ENCODE results near the gene GGNBP2.

GGNBP2 gene

DNA sequence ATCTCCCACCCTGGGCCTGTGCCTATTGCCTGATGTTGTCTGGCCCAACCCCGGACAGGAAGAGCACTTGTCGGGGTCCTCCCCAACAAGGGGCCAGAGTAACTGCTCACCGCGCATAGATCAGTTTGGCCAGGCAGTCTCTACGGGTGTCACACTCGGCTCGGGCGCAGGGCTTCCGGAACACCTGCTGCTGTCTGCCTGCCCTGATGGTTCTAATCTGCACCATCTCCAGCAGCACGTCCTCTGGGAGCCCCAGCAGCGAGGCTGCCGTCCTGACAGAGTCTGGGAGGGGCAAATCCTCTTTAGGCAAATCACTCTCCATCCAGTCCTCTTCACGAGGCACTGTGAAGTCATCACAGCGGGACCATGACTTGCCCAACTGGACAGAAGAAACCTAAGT is 34.1 kb upstream of the GGNBP2 start:
- Histone ChIP-seq H3F3A (ENCODE audit: low read depth) (no peaks in the 10 kb centered on the region), H3K9me3 (ENCODE audit: insufficient read depth, low read depth, low read length) (no peaks in the 10 kb centered on the region), H3K79me2 (ENCODE audit: insufficient read depth, low read length) (no peaks in the 10 kb centered on the region), H2AFZ (ENCODE audit: low read length) (no peak overlapping the region), H3K9ac (ENCODE audit: low read depth, low read length, poor library complexity, severe bottlenecking) (no peak overlapping the region), H4K20me1 (ENCODE audit: insufficient read depth, low read length, poor library complexity, severe bottlenecking) (no peaks in the 10 kb centered on the region), H3K4me2 (ENCODE audit: low read depth, low read length, poor library complexity, severe bottlenecking) (no peak overlapping the region), H3K9me2 (replicated peaks; ENCODE audit: low read depth, low read length) (no peaks in the 10 kb centered on the region), H3K36me3 (ENCODE audit: insufficient read depth, low read length) (peaks cover 64% of the 10 kb centered on the region; the same call in 1 of the 2 replicates), H3K4me3 (ENCODE audit: low read length, poor library complexity, severe bottlenecking) (no peak overlapping the region), H3K4me1 (ENCODE audit: insufficient read depth, low read length, poor library complexity, severe bottlenecking) (no peaks in the 10 kb centered on the region), H3K27me3 (ENCODE audit: insufficient read depth, low read length, poor library complexity, severe bottlenecking) (no peaks in the 10 kb centered on the region)
- TF ChIP-seq CTCF (conservative IDR thresholded peaks at IDR 0.05; ENCODE audit: low read length) (no peak), EZH2phosphoT487 (IDR thresholded peaks at IDR 0.05; ENCODE audit: borderline replicate concordance) (no peak)

- Histone ChIP-seq H3K4me3 (ENCODE audit: low read length, poor library complexity, severe bottlenecking) (no peak overlapping the region), H3K36me3 (ENCODE audit: insufficient read depth, low read length) (peaks cover 64% of the 10 kb centered on the region; the same call in 1 of the 2 replicates), H3K79me2 (ENCODE audit: insufficient read depth, low read length) (no peaks in the 10 kb centered on the region), H4K20me1 (ENCODE audit: insufficient read depth, low read length, poor library complexity, severe bottlenecking) (no peaks in the 10 kb centered on the region), H3K9ac (ENCODE audit: low read depth, low read length, poor library complexity, severe bottlenecking) (no peak overlapping the region), H2AFZ (ENCODE audit: low read length) (no peak overlapping the region), H3F3A (ENCODE audit: low read depth) (no peaks in the 10 kb centered on the region), H3K27me3 (ENCODE audit: insufficient read depth, low read length, poor library complexity, severe bottlenecking) (no peaks in the 10 kb centered on the region), H3K9me3 (ENCODE audit: insufficient read depth, low read depth, low read length) (no peaks in the 10 kb centered on the region), H3K4me2 (ENCODE audit: low read depth, low read length, poor library complexity, severe bottlenecking) (no peak overlapping the region), H3K4me1 (ENCODE audit: insufficient read depth, low read length, poor library complexity, severe bottlenecking) (no peaks in the 10 kb centered on the region), H3K9me2 (replicated peaks; ENCODE audit: low read depth, low read length) (no peaks in the 10 kb centered on the region)
- TF ChIP-seq CTCF (conservative IDR thresholded peaks at IDR 0.05; ENCODE audit: low read length) (no peak), EZH2phosphoT487 (IDR thresholded peaks at IDR 0.05; ENCODE audit: borderline replicate concordance) (no peak)
Measured at GRCh38 chr17:36511216-36511615, 33.5 kb upstream of the GGNBP2 start.

DNA sequence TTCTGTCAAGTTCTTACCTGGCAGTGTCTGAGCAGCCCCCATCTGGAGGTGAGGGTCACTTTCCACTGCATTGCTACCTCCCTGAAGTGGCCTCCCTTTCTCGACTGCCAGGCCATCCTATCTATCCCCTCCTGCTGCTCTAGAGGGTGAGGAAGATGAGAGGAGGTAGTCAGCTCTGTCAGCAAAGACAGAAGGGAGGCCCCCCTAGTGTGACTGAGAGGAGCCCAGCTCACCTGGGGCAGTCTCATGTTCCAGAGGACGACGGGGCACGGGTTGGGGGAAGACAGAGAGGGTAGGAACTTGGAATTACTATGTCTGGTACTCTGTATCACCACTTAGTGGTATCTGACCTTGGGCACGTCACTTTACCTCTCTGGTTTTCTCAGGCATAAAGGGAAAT is 32.1 kb upstream of the GGNBP2 start:
- H2AFZ ChIP-seq (ENCODE audit: low read length), result no peak overlapping the region
- H3K4me1 ChIP-seq (ENCODE audit: insufficient read depth, low read length, poor library complexity, severe bottlenecking), result no peaks in the 10 kb centered on the region
- H3K27me3 ChIP-seq (ENCODE audit: insufficient read depth, low read length, poor library complexity, severe bottlenecking), result no peaks in the 10 kb centered on the region
- H3K36me3 ChIP-seq (ENCODE audit: insufficient read depth, low read length), result peaks cover 60% of the 10 kb centered on the region; the same call in 1 of the 2 replicates
- no peaks in the 10 kb centered on the region for H3K9me2 ChIP-seq (replicated peaks; ENCODE audit: low read depth, low read length)
- TF ChIP-seq EZH2phosphoT487 (IDR thresholded peaks at IDR 0.05; ENCODE audit: borderline replicate concordance) (no peak), CTCF (conservative IDR thresholded peaks at IDR 0.05; ENCODE audit: low read length) (no peak)
- H3K9me3 ChIP-seq (ENCODE audit: insufficient read depth, low read depth, low read length), result no peaks in the 10 kb centered on the region
- H3K79me2 ChIP-seq (ENCODE audit: insufficient read depth, low read length), result no peaks in the 10 kb centered on the region
- H3F3A ChIP-seq (ENCODE audit: low read depth), result no peaks in the 10 kb centered on the region
- H4K20me1 ChIP-seq (ENCODE audit: insufficient read depth, low read length, poor library complexity, severe bottlenecking), result no peaks in the 10 kb centered on the region
- H3K4me3 ChIP-seq (ENCODE audit: low read length, poor library complexity, severe bottlenecking), result no peak overlapping the region
- no peak overlapping the region for H3K9ac ChIP-seq (ENCODE audit: low read depth, low read length, poor library complexity, severe bottlenecking)
- H3K4me2 ChIP-seq (ENCODE audit: low read depth, low read length, poor library complexity, severe bottlenecking), result no peak overlapping the region
